Endothelial cell of umbilical vein (primary cell): ENCODE data around the gene MBTPS1.

ENCODE experiments used
- EZH2 ChIP-seq: IDR thresholded peaks from 2 replicates; pipeline ENCODE4 v1.6.1; 2012; ENCODE audit warnings: borderline replicate concordance, low read depth, mild to moderate bottlenecking, moderate library complexity, low read length, inconsistent platforms; ENCODE audit not compliant: severe bottlenecking
- FOS ChIP-seq: IDR thresholded peaks from 2 replicates; pipeline ENCODE4 v1.6.1; 2011; ENCODE audit warnings: mild to moderate bottlenecking, low read length, moderate library complexity, borderline replicate concordance; ENCODE audit not compliant: insufficient read depth
- GATA2 ChIP-seq: IDR thresholded peaks from 2 replicates; pipeline ENCODE4 v1.7.0; 2011; ENCODE audit warnings: low read depth, mild to moderate bottlenecking, moderate library complexity, mixed read lengths, low read length; ENCODE audit not compliant: insufficient read length, insufficient read depth
- JUN ChIP-seq: IDR thresholded peaks from 2 replicates; pipeline ENCODE4 v1.6.1; 2011; ENCODE audit warnings: borderline replicate concordance, low read depth; ENCODE audit not compliant: insufficient read length, insufficient read depth
- MYC ChIP-seq: IDR thresholded peaks from one replicate; pipeline ENCODE4 v1.6.1; 2011; ENCODE audit warnings: mild to moderate bottlenecking, low read depth, low read length
- POLR2A ChIP-seq: IDR thresholded peaks from 2 replicates; pipeline ENCODE4 v1.6.1; 2012; ENCODE audit warnings: low read depth, mild to moderate bottlenecking, control low read depth, low read length
- POLR2AphosphoS5 ChIP-seq: IDR thresholded peaks from 2 replicates; pipeline ENCODE4 v1.6.1; 2012; ENCODE audit warnings: low read depth, mild to moderate bottlenecking, control low read depth, low read length, moderate library complexity; ENCODE audit not compliant: insufficient read depth
- TF ChIP-seq, protein P1 (sequence below), 2 donors: IDR thresholded peaks; 1 replicate in 1 of 2; 2 replicates in 1 of 2; pipeline ENCODE4 v1.5.1; 2011; ENCODE audit warnings: low read length in 2 of 2, mild to moderate bottlenecking in 2 of 2, moderate library complexity in 2 of 2, control low read depth in 1 of 2, inconsistent platforms in 1 of 2, low read depth in 1 of 2; ENCODE audit not compliant: insufficient read depth in 1 of 2; ENCODE audit errors: extremely low read depth in 1 of 2
- TF ChIP-seq, protein P2 (sequence below): IDR thresholded peaks from 2 replicates; pipeline ENCODE4 v1.6.1; 2011; ENCODE audit not compliant: insufficient read depth, insufficient read length

DNA sequence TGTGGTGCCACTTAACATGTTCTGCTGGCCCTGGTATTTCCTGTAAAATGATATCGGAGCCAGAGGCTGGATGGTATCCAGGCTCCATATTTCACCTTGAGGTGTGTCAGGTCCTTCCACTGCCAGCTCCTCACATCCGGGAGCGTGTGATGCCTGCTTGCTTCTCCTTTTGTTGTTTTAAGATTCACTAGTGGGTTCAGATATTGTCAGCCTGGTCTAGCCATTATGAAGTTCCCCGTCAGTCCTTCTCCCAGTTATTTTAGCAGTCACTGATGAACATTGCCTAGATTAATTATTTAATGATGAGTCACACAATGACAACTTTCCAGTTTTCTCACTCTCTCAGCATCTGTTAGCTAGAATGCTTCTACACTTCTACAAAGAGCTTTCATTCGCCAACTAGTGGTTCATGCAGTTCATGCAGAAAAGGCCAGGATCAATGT is 39.6 kb upstream of the MBTPS1 start:
- TF ChIP-seq POLR2A (no peak), POLR2AphosphoS5 (no peak), EZH2 (no peak), MYC (no peak), FOS (no peak), GATA2 (no peak), JUN (no peak)
- TF ChIP-seq, protein P1, sequence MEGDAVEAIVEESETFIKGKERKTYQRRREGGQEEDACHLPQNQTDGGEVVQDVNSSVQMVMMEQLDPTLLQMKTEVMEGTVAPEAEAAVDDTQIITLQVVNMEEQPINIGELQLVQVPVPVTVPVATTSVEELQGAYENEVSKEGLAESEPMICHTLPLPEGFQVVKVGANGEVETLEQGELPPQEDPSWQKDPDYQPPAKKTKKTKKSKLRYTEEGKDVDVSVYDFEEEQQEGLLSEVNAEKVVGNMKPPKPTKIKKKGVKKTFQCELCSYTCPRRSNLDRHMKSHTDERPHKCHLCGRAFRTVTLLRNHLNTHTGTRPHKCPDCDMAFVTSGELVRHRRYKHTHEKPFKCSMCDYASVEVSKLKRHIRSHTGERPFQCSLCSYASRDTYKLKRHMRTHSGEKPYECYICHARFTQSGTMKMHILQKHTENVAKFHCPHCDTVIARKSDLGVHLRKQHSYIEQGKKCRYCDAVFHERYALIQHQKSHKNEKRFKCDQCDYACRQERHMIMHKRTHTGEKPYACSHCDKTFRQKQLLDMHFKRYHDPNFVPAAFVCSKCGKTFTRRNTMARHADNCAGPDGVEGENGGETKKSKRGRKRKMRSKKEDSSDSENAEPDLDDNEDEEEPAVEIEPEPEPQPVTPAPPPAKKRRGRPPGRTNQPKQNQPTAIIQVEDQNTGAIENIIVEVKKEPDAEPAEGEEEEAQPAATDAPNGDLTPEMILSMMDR (IDR thresholded peaks at IDR 0.05; ENCODE audit: extremely low read depth in 1 of 2, insufficient read depth in 1 of 2, low read depth in 1 of 2, low read length in 2 of 2): no peak
- TF ChIP-seq, protein P2, sequence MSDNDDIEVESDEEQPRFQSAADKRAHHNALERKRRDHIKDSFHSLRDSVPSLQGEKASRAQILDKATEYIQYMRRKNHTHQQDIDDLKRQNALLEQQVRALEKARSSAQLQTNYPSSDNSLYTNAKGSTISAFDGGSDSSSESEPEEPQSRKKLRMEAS: no peak
